ENCODE measurements around the gene DHRS7. TPM values are rescaled to one million over a fixed set of nuclear protein-coding genes. Genes with fewer than 3 reads are reported as not detected.

DHRS7 gene
- total and polyA plus RNA-seq, 2 experiments from 2014 or later = 39.3 to 39.4 TPM

GRCh38 chr14:60102389-60102788 is 62.8 kb downstream of the DHRS7 start (continued):
- TF ChIP-seq ETS1 (IDR thresholded peaks at IDR 0.05) (no peak), CTCF (conservative IDR thresholded peaks at IDR 0.05; ENCODE audit: low read depth in 2 of 2) (no peak), JUNB (IDR thresholded peaks at IDR 0.05; ENCODE audit: unreplicated experiment) (no peak), EZH2phosphoT487 (IDR thresholded peaks at IDR 0.05; ENCODE audit: unreplicated experiment) (no peak), CREB1 (CRISPR knock-in tag; IDR thresholded peaks at IDR 0.05; ENCODE audit: low read depth) (no peak), ZNF331 (CRISPR knock-in tag; IDR thresholded peaks at IDR 0.05; ENCODE audit: low read depth) (no peak), STAT1 (IDR thresholded peaks at IDR 0.05; ENCODE audit: unreplicated experiment) (no peak), EZH2 (IDR thresholded peaks at IDR 0.05; ENCODE audit: low read depth, unreplicated experiment) (no peak)

GRCh38 chr14:60101786-60102185 is 63.4 kb downstream of the DHRS7 start:
- H3K27me3 Mint-ChIP-seq (ENCODE audit: insufficient read depth, low read depth, poor library complexity) = no peaks in the 10 kb centered on the region
- no peaks in the 10 kb centered on the region for H3K9me3 Mint-ChIP-seq
- DNase-seq (ENCODE audit: low spot score) = no peak
- peaks cover 98% of the 10 kb centered on the region for H3K79me2 ChIP-seq (replicated peaks; ENCODE audit: insufficient read depth)
- peaks cover 23% of the 10 kb centered on the region for H3K36me3 Mint-ChIP-seq (ENCODE audit: low read depth)
- peaks cover 14% of the 10 kb centered on the region for H3K4me1 ChIP-seq (ENCODE audit: insufficient read depth)
- H3K4me2 ChIP-seq = no peak overlapping the region
- no peak overlapping the region for H3K4me3 Mint-ChIP-seq
- H3K27ac Mint-ChIP-seq = no peak overlapping the region
- no peaks in the 10 kb centered on the region for H3K27me3 ChIP-seq (ENCODE audit: insufficient read depth)
- no peaks in the 10 kb centered on the region for H3K9me2 ChIP-seq (ENCODE audit: insufficient read depth)
- no peak overlapping the region for H3K27ac ChIP-seq (ENCODE audit: low read depth)
- peaks cover 3% of the 10 kb centered on the region; the same call in 1 of the 2 replicates for H4K20me1 ChIP-seq (replicated peaks; ENCODE audit: insufficient read depth)
- H3K4me1 Mint-ChIP-seq = peaks cover 16% of the 10 kb centered on the region; the same call in 2 of the 3 replicates
- H3K36me3 ChIP-seq (ENCODE audit: insufficient read depth) = no peaks in the 10 kb centered on the region; the same call in 1 of the 2 replicates
- H3F3A ChIP-seq (replicated peaks; ENCODE audit: low read depth) = no peaks in the 10 kb centered on the region
- H3K4me3 ChIP-seq = no peak overlapping the region
- ATAC-seq = no peak
- no peak overlapping the region for H2AFZ ChIP-seq
- TF ChIP-seq JUNB (IDR thresholded peaks at IDR 0.05; ENCODE audit: unreplicated experiment) = no peak
- TF ChIP-seq ZNF114 (CRISPR knock-in tag; IDR thresholded peaks at IDR 0.05) = no peak
- no peak for TF ChIP-seq ZNF462 (CRISPR knock-in tag; IDR thresholded peaks at IDR 0.05)
- TF ChIP-seq REST (IDR thresholded peaks at IDR 0.05; ENCODE audit: unreplicated experiment) = no peak
- no peak for TF ChIP-seq CREB1 (CRISPR knock-in tag; IDR thresholded peaks at IDR 0.05; ENCODE audit: low read depth)
- no peak for TF ChIP-seq POLR2AphosphoS5 (IDR thresholded peaks at IDR 0.05; ENCODE audit: low read depth)
- no peak for TF ChIP-seq EZH2phosphoT487 (IDR thresholded peaks at IDR 0.05; ENCODE audit: unreplicated experiment)
- TF ChIP-seq EZH2 (IDR thresholded peaks at IDR 0.05; ENCODE audit: low read depth, unreplicated experiment) = no peak
